NAMALWA (cell line): Measurements from ENCODE around the gene SMAD7.

ENCODE experiments used
- DNase-seq: peaks from one replicate; pipeline ENCODE4 v3.0.0-alpha.2; 2015; ENCODE audit warnings: low spot score

The SMAD7 gene

DNA sequence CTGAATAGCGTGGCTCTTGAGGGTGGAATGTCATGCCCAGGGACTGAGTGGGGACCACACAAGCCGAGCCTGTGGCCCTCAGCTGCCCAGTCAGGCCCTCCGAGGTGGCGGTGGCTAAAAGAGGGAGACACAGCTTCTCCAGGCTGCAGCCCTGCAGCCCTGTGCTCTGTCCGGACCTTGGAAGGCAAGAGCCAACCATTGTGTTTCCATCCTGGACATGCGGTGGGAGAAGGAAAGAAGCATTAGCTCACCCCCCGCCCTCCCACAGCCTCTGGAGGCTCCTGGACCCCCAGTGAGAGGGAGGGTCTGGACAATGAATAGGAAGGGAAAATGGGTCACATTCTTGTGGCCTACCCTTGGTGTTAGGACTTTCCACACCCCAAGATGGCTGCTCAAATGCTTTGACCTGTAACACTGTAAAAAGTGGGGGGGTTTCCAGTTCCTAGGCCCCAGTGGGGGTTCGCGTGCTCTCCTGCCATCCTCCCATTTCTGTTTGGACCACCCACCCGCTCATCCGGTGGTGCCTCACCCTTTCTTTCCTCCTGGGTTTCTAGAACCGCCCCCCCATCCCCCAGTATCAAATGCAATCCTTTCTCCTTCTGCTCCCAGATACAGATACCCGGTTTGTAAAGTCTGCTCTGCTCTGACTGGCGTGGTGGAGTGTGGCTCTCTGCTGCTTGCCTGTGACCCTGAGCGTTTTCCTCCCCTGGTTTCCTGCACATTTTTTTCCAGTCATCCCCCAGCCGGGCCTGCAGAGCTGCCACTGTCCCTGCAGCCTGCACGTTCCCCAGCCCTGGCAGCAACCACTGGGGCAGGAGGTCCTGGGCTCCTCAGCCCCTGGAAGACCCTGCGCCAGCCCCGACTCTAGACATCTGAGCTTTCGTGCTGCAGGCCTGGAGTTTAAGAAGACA is 36.3 kb upstream of the SMAD7 start:
- DNase-seq = no peak

DNA sequence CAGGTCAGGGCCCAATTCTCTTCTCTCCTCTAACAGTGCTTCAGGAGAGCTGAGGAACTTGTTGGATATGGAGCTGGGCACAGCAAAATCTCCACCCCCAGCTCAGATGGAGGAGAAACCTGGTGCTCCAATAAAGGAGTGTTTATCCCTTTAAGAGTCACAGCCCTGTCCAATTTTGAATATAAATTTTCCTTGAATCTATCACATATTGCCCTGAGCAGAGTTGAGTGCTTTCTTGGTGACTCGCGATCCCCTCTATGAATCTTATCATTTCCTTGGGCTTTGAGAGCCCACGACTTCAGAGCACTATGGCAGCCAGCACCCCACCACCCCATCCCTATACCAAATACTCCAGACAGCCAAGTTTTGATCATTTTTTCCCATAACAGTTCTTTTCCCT is 34.4 kb upstream of the SMAD7 start:
- no peak for DNase-seq

DNA sequence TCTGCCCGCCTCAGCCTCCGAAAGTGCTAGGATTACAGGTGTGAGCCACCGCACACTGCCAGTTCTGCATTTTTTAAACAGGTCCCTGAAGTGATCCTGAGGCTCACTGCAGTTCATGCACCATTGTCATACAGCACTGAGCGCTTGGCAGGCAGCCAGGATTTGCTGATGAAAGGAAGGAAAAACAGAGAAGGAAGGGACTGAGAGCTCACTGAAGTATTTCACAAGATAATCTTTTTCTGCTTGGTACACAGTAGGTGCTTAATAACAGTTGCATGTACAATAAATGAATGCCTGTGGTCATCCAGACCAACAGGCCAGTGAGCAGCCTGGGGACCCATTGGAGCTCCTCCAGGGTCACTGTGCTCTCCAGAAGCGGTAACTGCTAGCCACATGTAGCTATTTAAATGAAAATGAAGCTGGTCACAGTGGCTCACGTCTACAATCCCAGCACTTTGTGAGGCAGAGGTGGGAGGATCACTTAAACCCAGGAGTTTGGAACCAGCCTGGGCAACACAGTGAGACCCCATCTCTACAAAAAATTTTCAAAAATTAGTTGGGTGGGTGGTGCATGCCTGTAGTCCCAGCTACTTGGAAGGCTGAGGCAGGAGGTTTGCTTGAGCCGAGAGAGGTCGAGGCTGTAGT is 33.1 kb upstream of the SMAD7 start:
- peak; percentile 44 for DNase-seq

DNA sequence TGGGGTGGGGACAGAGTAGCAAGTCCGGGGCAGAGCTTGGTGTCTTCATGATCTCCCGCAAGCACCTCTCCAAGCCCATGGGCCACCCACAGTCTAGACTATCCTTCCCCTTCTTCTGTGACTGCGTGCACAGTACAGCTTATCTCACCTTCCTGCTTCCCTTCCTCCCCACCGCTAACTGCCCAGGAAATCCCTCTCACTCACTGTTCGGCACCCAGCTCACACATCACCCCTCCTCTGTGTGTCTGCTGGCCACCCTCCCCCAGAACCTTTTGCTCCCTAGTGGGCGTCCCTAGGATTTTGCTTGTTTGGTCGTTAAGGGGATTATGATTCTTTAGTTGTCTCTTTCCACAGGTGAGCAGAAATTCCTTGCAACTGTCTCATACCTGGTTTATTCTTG is 31.5 kb upstream of the SMAD7 start:
- DNase-seq = no peak

- DNase-seq = no peak
Measured at GRCh38 chr18:48979944-48980890, 29.5 kb upstream of the SMAD7 start.

- DNase-seq = no peak
Measured at GRCh38 chr18:48977914-48978313, 27.1 kb upstream of the SMAD7 start.

GRCh38 chr18:48975817-48976649 is 25.3 kb upstream of the SMAD7 start:
- peak; percentile 47 for DNase-seq

GRCh38 chr18:48975120-48975816 is 24.5 kb upstream of the SMAD7 start:
- DNase-seq = no peak

DNA sequence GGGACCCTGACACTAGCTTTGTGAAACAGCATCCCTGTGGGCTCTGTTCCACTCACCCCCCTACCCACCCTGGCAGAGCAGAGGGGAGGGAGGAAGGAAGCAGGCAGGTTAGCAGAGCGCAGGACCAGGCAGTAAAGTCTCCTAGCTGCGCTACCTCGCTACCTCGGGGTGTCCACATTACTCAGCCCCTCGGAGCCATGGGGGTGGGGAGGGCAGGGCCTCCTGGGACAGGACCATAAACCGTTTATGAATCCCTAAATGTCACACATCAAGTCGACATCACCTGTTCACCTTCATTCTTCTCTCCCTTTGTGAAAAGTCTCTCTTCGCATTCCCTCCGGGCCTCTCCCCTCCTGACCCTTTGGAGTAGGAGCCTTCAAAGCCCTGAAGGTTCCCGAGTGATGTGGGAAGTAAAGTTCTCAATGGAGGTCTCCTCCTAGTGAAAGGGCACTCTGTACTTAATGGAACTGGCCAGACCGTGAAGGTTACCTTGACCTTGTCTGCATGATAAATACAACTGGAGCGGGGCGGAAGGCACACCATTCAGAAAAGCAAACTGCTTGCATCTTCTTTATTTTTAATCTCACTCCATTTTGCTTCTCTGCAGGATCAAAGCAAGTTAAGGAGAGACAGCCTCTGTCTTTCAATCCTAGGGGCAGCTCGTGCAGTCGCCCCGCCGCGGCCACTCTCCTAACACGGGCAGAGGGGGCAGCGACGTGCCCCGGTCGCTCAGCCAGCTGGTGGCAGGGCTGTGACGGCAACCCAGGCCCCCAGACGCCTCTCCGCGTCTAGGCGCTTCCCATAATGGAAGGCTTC is 23.7 kb upstream of the SMAD7 start:
- DNase-seq = no peak

DNA sequence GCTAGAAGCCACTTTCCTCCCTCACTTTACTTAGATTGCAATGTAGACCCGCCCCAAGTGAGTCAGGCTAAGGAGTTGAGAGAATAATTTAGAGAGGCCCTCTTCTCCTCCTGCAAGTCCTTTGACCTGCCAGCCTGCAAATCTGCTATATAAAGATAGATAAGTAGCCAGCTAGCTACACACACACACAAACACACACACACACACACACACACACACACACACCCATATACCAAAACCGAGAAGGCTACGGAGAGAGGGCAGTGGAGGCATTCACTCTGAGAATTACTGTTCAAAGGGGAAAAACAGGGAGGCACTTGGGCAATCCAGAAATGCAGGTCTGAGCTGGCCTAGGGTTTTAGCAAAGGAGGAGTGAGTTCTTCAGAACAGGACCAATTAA is 23.0 kb upstream of the SMAD7 start:
- no peak for DNase-seq

DNA sequence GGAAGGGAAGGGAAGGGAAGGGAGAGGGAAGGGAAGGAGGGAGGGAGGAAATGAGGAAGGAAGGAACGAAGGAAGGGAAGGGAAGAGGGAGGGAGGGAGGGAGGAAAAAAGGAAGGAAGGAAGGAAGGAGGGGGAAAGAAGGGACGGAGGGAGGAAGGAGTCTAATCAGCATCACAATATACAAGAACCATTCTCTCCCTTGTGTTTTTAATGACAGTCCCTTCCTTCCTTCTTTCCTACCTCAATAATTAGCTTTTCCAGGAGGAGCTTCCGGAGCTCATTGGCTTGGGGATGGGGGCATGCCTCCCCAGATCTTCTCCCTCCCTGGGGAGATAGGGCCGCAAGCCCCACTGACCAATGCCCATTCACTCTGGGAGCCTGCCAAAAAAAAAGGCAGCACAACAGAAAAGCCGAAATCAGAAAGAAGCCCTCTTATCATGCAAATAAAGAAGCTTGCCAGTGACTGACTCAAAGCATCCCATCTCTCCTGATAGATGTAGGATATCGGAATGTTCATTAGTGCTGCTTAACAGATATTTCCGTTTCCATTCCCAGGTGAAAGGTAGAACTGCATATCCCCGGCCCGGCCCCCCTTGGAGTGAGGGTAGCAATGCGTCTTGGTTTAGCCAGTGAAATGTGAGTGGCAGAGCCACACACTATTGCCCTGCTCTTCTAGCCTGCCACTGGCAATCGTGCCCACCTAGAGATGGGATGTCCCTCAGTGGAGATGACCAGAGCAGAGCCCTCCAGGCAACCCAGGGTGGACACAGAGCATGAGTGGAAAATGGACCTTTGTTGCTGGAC is 17.8 kb upstream of the SMAD7 start:
- DNase-seq = no peak

DNA sequence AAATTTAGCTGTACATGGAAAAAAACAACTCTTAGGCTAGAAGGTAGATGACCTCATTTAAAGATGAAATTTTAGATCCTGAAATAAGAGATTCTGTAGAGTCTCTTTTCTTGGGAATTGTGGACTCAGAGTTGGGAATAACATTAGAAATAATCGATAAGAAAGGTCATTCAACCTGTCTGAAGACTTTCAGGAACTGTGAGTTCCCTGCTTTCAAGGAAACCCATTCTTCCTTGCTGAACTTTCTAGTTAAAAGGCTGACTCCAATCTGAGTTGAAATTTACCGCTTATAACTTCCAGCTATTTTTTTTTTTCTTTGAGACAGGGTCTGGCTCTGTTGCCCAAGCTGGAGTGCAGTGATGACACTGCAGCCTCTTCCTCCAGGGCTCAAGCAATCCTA is 16.8 kb upstream of the SMAD7 start:
- no peak for DNase-seq

DNA sequence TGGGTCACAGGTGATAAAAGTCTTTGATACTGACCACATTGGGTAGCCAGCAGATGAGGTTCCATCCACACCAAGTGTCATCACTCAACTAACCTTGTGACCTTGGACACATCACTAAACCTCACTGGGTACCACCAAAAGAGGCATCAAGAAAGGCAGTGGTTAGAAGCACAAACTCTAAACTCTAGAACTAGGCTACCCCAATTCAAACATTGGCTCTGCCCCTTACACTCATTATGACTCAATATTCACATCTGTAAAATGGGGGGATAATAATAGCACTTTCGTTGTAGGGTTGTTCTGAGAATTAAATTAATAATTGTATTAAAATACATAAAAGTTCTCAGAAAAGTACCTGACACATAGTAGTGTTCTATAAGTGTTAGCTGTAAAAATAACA is 15.8 kb upstream of the SMAD7 start:
- no peak for DNase-seq

GRCh38 chr18:48963586-48964470 is 13.1 kb upstream of the SMAD7 start:
- DNase-seq = no peak

GRCh38 chr18:48962994-48963561 is 12.3 kb upstream of the SMAD7 start:
- no peak for DNase-seq

GRCh38 chr18:48962252-48962993 is 11.7 kb upstream of the SMAD7 start:
- no peak for DNase-seq

GRCh38 chr18:48961547-48961946 is 10.8 kb upstream of the SMAD7 start:
- DNase-seq = no peak
